Cardiac fibroblast (primary cell): ENCODE data around the gene USP21.
A peak's percentile ranks its signal among the peaks of the same experiment; 100 is the strongest.

Experiments
- DNase-seq, 2 donors: peaks; one replicate each; pipeline versions ENCODE4 v3.0.0 to v3.0.0-alpha.2; 2010; ENCODE audit warnings: low read depth in 2 of 2
- H3K4me3 ChIP-seq, 2 donors: replicated peaks in 1 of 2; 1 replicate in 1 of 2; 2 replicates in 1 of 2; pipeline ENCODE4 v1.5.1; 2011; ENCODE audit warnings: low read depth in 2 of 2, low read length in 2 of 2, mild to moderate bottlenecking in 2 of 2, moderate library complexity in 1 of 2
- CTCF ChIP-seq: IDR thresholded peaks from one replicate; pipeline ENCODE4 v1.5.1; 2011; ENCODE audit warnings: low read depth, mild to moderate bottlenecking, low read length, inconsistent platforms

Gene USP21

GRCh38 chr1:161201836-161202712 is 42.8 kb downstream of the USP21 start, which contains the start of gene NDUFS2:
TSS of gene NDUFS2 (plus strand) at chr1:161202367. CDS start at chr1:161202386, 19 bp downstream.
- peak within 1 kb of the TSS; percentile 81 to 92 for H3K4me3 ChIP-seq
- peak; percentile 99 to 100 for DNase-seq
- TF ChIP-seq CTCF = peak; percentile 19

GRCh38 chr1:161206411-161207140 is 47.3 kb downstream of the USP21 start:
- peak; percentile 87 to 91 for DNase-seq
- H3K4me3 ChIP-seq = no peak overlapping the region
- no peak for TF ChIP-seq CTCF

- TF ChIP-seq CTCF = no peak
- H3K4me3 ChIP-seq = peak overlapping the region in 1 of 2 donors; percentile 22
- DNase-seq = peak; percentile 94 to 95
These were observed 47.9 kb downstream of the USP21 start for GRCh38 chr1:161207173-161207572.

GRCh38 chr1:161209790-161210409 is 50.6 kb downstream of the USP21 start:
- peak; percentile 96 for TF ChIP-seq CTCF
- no peak overlapping the region for H3K4me3 ChIP-seq
- peak; percentile 81 to 82 for DNase-seq

GRCh38 chr1:161214369-161214768 is 55.1 kb downstream of the USP21 start:
- DNase-seq = no peak
- no peak overlapping the region for H3K4me3 ChIP-seq
- TF ChIP-seq CTCF = no peak

- H3K4me3 ChIP-seq = no peak within 1 kb of the TSS
- no peak for TF ChIP-seq CTCF
- DNase-seq = no peak
These were observed 55.8 kb downstream of the USP21 start, which contains the start of gene FCER1G for GRCh38 chr1:161215076-161215475. TSS of gene FCER1G (plus strand) at chr1:161215295. CDS start at chr1:161215322, 27 bp downstream.
